Fibroblast of mammary gland (primary cell): ENCODE data around the gene C1QTNF5.

Experiments used
- DNase-seq: peaks from one replicate; pipeline ENCODE4 v3.0.0-alpha.2; 2010; ENCODE audit warnings: low read depth
- H3K4me3 ChIP-seq: 2 replicates; pipeline ENCODE4 v1.5.1; 2011; ENCODE audit warnings: low read depth, mild to moderate bottlenecking, low read length, moderate library complexity; ENCODE audit not compliant: control insufficient read depth
- TF ChIP-seq, protein P1 (sequence below): conservative IDR thresholded peaks from 2 replicates; pipeline ENCODE4 v1.5.1; 2011; ENCODE audit warnings: low read depth, low read length, inconsistent platforms; ENCODE audit not compliant: control insufficient read depth, insufficient read depth

C1QTNF5 gene

GRCh38 chr11:119373059-119373920 lies 32.6 kb upstream of the C1QTNF5 start:
- no peak for DNase-seq
- TF ChIP-seq, protein P1, sequence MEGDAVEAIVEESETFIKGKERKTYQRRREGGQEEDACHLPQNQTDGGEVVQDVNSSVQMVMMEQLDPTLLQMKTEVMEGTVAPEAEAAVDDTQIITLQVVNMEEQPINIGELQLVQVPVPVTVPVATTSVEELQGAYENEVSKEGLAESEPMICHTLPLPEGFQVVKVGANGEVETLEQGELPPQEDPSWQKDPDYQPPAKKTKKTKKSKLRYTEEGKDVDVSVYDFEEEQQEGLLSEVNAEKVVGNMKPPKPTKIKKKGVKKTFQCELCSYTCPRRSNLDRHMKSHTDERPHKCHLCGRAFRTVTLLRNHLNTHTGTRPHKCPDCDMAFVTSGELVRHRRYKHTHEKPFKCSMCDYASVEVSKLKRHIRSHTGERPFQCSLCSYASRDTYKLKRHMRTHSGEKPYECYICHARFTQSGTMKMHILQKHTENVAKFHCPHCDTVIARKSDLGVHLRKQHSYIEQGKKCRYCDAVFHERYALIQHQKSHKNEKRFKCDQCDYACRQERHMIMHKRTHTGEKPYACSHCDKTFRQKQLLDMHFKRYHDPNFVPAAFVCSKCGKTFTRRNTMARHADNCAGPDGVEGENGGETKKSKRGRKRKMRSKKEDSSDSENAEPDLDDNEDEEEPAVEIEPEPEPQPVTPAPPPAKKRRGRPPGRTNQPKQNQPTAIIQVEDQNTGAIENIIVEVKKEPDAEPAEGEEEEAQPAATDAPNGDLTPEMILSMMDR = no peak
- H3K4me3 ChIP-seq = no peak overlapping the region

DNA sequence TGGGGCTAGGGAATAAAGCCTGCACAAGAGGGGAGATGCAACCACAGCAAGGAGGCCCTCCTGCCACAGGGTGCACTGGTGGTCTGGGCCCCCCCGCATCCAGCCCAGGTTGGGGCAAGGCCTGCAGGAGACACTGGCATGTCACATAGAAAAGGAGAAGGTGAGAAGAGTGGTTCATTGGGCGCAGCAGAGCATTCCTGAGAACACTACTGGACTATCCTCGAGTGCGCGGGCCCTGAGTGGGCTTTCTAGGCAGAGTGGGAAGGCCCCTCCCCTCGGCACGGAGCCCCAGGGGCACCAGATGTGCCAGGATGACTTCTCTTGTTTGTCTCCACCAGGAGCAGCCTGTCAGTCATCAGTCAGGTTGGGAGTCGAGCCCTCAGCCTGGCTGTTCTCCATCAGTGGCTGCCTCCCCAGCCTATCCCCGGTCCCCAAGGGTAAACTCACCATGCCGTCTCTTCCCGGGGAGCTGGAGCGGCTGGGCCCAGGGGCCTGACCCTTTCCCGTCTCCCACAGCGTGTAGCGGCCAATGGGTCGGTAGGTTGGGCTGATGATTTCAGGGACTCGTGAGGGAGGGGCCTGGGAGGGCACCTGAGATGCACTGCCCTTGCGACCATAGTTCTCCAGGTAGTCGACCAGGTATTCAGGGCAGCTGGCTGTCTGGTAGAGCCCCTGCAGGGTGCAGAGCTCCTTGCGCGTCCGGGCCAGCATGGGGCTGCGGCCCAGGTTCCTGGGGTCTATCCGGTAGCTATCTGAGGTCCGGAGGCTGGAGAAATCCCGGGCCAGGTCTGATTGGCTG lies 31.8 kb upstream of the C1QTNF5 start:
- DNase-seq = no peak
- no peak overlapping the region for H3K4me3 ChIP-seq
- TF ChIP-seq, protein P1 = no peak

DNA sequence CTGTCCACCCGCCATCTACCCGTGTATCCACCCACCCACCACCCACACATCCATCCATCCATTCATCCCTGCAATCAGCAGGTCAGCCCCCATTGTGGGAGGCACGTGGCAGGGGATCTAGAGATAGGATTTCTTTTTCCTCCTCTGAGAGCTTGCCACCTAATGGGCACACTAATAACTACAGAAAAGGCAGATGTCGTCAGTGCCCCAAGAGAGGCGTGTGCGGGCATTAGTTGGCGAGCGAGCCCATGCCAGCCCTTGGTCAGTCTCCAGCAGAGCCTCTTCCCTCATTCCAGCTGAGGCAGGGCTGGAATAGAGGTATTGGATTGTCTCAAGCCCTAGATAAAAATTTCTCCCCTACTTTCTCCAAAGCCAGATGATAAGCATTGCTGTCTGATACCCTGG lies 31.1 kb upstream of the C1QTNF5 start:
- DNase-seq = no peak
- TF ChIP-seq, protein P1 = no peak
- no peak overlapping the region for H3K4me3 ChIP-seq

DNA sequence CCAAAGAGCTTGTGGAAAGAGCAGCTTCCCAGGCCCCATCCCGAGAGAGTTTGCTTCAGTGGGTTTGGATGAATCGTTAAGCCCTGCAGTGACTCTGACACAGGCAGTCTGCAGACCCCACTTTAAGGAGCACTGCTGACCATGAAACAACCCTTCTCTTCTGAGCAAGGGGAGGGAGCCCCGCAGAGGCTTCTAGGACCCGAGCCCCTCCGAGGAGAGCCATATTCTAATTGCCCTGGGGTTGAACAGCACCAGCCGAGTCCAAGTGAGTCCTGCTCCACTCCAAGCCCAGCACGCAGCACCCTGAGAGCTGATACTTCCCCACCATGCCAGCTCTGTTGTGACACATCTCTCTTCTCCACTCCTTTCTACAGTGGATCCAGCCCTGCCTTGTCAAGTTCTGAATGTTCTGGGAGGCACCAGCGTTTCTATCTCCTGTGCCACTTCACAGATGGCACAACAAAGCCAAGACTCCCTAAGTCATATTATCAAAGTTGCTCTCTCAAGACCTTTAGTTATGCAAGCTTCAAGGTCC lies 30.5 kb upstream of the C1QTNF5 start:
- H3K4me3 ChIP-seq = no peak overlapping the region
- TF ChIP-seq, protein P1 = no peak
- no peak for DNase-seq

DNA sequence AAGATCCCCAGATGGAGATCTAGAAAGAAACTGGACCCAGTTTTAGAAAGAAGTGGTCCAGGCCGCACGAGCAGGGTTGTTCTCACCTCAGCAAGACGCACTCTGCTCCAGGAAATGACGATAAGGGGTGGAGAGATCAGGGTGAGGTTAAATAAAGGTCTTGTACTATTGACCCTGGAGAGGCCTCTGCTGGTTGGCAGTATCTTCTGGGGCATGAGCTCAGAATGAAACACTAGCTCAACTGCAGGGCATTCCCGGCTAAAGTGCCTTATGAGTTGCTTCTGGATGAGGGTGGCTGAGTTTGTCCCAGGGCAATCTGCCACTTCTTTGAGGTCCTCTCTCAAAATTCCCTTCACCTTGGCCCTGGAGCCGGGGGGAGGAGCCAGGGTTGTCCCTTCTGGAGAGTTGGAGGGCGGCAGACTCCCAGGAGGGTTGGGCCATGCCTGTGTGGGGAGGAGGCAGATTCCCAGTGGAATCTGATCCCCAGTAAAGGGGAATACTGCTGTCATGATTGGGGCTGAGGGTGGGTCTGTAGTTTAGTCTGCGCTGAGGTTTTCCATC lies 29.9 kb upstream of the C1QTNF5 start:
- no peak for DNase-seq
- no peak overlapping the region for H3K4me3 ChIP-seq
- TF ChIP-seq, protein P1 = no peak

- no peak overlapping the region for H3K4me3 ChIP-seq
- peak; percentile 62 for DNase-seq
Observed at GRCh38 chr11:119369132-119369925, 28.6 kb upstream of the C1QTNF5 start.

More at GRCh38 chr11:119369132-119369925, 28.6 kb upstream of the C1QTNF5 start:
- TF ChIP-seq, protein P1 = no peak
